Large intestine (tissue), 3 donors: ENCODE measurements around the gene EFR3B. TPM values are rescaled to one million over a fixed set of nuclear protein-coding genes. Genes with fewer than 3 reads are reported as not detected.

Source experiments
- DNase-seq, 2 donors: peaks; one replicate each; pipeline versions ENCODE4 v3.0.0 to v3.0.0-alpha.2; 2013
- H3K27ac ChIP-seq: one replicate; pipeline ENCODE4 v1.5.1; 2013; ENCODE audit warnings: low read length
- H3K27me3 ChIP-seq: 2 replicates; pipeline ENCODE4 v1.6.1; 2013; ENCODE audit warnings: low read length; ENCODE audit not compliant: control insufficient read depth, insufficient read depth
- H3K36me3 ChIP-seq: 2 replicates; pipeline ENCODE4 v1.6.1; 2013; ENCODE audit warnings: low read length; ENCODE audit not compliant: control insufficient read depth, insufficient read depth
- H3K4me1 ChIP-seq: one replicate; pipeline ENCODE4 v1.6.1; 2013; ENCODE audit warnings: low read length; ENCODE audit not compliant: control insufficient read depth, insufficient read depth
- H3K4me3 ChIP-seq: one replicate; pipeline ENCODE4 v1.5.1; 2013; ENCODE audit warnings: low read length
- H3K9me3 ChIP-seq: one replicate; pipeline ENCODE4 v1.6.1; 2013; ENCODE audit warnings: mild to moderate bottlenecking, low read depth, low read length, moderate library complexity; ENCODE audit not compliant: control insufficient read depth
- WGBS: methylation state at CpG from one replicate; pipeline ENCODE4 v1.1.5; 2013; ENCODE audit warnings: low lambda C conversion rate; ENCODE audit not compliant: insufficient coverage; 5-methylcytosine and 5-hydroxymethylcytosine counted together
- polyA plus RNA-seq: library from polyadenylated mRNA; unstranded; fragments of 120-200 nt; gene quantifications from one replicate; pipeline ENCODE4 v1.2.1, GENCODE V29; 2013

The EFR3B gene
- polyA plus RNA-seq, 1 donor = 6.2 TPM

GRCh38 chr2:25050128-25050527 lies 8.3 kb downstream of the EFR3B start:
- no peaks in the 10 kb centered on the region for H3K27me3 ChIP-seq
- no peak overlapping the region for H3K27ac ChIP-seq
- H3K36me3 ChIP-seq = no peaks in the 10 kb centered on the region
- no peaks in the 10 kb centered on the region for H3K4me1 ChIP-seq
- no peaks in the 10 kb centered on the region for H3K9me3 ChIP-seq
- H3K4me3 ChIP-seq = no peak overlapping the region
- no peak for DNase-seq

- Histone ChIP-seq H3K27me3 (no peaks in the 10 kb centered on the region), H3K4me1 (peaks cover 2% of the 10 kb centered on the region), H3K4me3 (no peak overlapping the region), H3K36me3 (no peaks in the 10 kb centered on the region), H3K27ac (no peak overlapping the region), H3K9me3 (no peaks in the 10 kb centered on the region)
- WGBS = 80% methylated on average over 1 of the region's 3 CpGs
- DNase-seq = no peak
Measured at GRCh38 chr2:25053041-25053440, 11.2 kb downstream of the EFR3B start.

GRCh38 chr2:25054720-25055119 lies 12.8 kb downstream of the EFR3B start:
- H3K27me3 ChIP-seq = no peaks in the 10 kb centered on the region
- H3K27ac ChIP-seq = no peak overlapping the region
- WGBS = 60% methylated on average over 1 of the region's 4 CpGs

GRCh38 chr2:25055376-25055920 lies 13.6 kb downstream of the EFR3B start:
- no peaks in the 10 kb centered on the region for H3K36me3 ChIP-seq
- H3K27me3 ChIP-seq = no peaks in the 10 kb centered on the region
- H3K27ac ChIP-seq = no peak overlapping the region
- H3K4me3 ChIP-seq = no peak overlapping the region
- DNase-seq = no peak
- no peaks in the 10 kb centered on the region for H3K9me3 ChIP-seq
- H3K4me1 ChIP-seq = peaks cover 2% of the 10 kb centered on the region
- WGBS = 90% methylated on average over 4 of the region's 9 CpGs

More at GRCh38 chr2:25054720-25055119, 12.8 kb downstream of the EFR3B start:
- Histone ChIP-seq H3K4me3 (no peak overlapping the region), H3K9me3 (no peaks in the 10 kb centered on the region), H3K4me1 (peaks cover 2% of the 10 kb centered on the region), H3K36me3 (no peaks in the 10 kb centered on the region)
- no peak for DNase-seq

- DNase-seq = peak in 1 of 2 donors; percentile 53
- Histone ChIP-seq H3K36me3 (no peaks in the 10 kb centered on the region), H3K27ac (no peak overlapping the region), H3K9me3 (no peaks in the 10 kb centered on the region), H3K27me3 (no peaks in the 10 kb centered on the region), H3K4me3 (no peak overlapping the region), H3K4me1 (peaks cover 2% of the 10 kb centered on the region)
- WGBS = 0% methylated on average over 1 of the region's 9 CpGs
Measured at GRCh38 chr2:25056098-25056821, 14.4 kb downstream of the EFR3B start.

GRCh38 chr2:25062511-25062917 lies 20.6 kb downstream of the EFR3B start:
- Histone ChIP-seq H3K4me1 (no peaks in the 10 kb centered on the region), H3K36me3 (no peaks in the 10 kb centered on the region), H3K27me3 (no peaks in the 10 kb centered on the region), H3K9me3 (no peaks in the 10 kb centered on the region), H3K4me3 (no peak overlapping the region), H3K27ac (no peak overlapping the region)
- DNase-seq = no peak
- WGBS = no CpG with 5 or more reads among the region's 11 CpGs

GRCh38 chr2:25063876-25064660 lies 22.2 kb downstream of the EFR3B start:
- WGBS = 85% methylated on average over 3 of the region's 13 CpGs
- Histone ChIP-seq H3K4me3 (no peak overlapping the region), H3K27ac (no peak overlapping the region), H3K36me3 (no peaks in the 10 kb centered on the region), H3K9me3 (no peaks in the 10 kb centered on the region), H3K27me3 (no peaks in the 10 kb centered on the region), H3K4me1 (no peaks in the 10 kb centered on the region)
- DNase-seq = no peak

- DNase-seq = no peak
- WGBS = no CpG with 5 or more reads among the region's 4 CpGs
- H3K4me3 ChIP-seq = no peak overlapping the region
- no peak overlapping the region for H3K27ac ChIP-seq
- H3K9me3 ChIP-seq = no peaks in the 10 kb centered on the region
- no peaks in the 10 kb centered on the region for H3K27me3 ChIP-seq
- no peaks in the 10 kb centered on the region for H3K4me1 ChIP-seq
- no peaks in the 10 kb centered on the region for H3K36me3 ChIP-seq
Measured at GRCh38 chr2:25065768-25066167, 23.9 kb downstream of the EFR3B start.

GRCh38 chr2:25066455-25066854 lies 24.6 kb downstream of the EFR3B start:
- Histone ChIP-seq H3K27ac (no peak overlapping the region), H3K9me3 (no peaks in the 10 kb centered on the region), H3K4me3 (no peak overlapping the region), H3K4me1 (no peaks in the 10 kb centered on the region), H3K27me3 (no peaks in the 10 kb centered on the region), H3K36me3 (no peaks in the 10 kb centered on the region)
- 80% methylated on average over 1 of the region's 2 CpGs for WGBS
- no peak for DNase-seq

GRCh38 chr2:25068217-25068616 lies 26.3 kb downstream of the EFR3B start:
- H3K36me3 ChIP-seq = no peaks in the 10 kb centered on the region
- H3K9me3 ChIP-seq = no peaks in the 10 kb centered on the region
- no peaks in the 10 kb centered on the region for H3K27me3 ChIP-seq
- H3K27ac ChIP-seq = no peak overlapping the region
- 83% methylated on average over 1 of the region's 5 CpGs for whole genome bisulfite sequencing
- no peaks in the 10 kb centered on the region for H3K4me1 ChIP-seq
- DNase-seq = no peak
- H3K4me3 ChIP-seq = no peak overlapping the region
